ENCODE results near the gene PRR5. TPM values are rescaled to one million over a fixed set of nuclear protein-coding genes. Genes with fewer than 3 reads are reported as not detected.
A peak's percentile ranks its signal among the peaks of the same experiment; 100 is the strongest.

The PRR5 gene
- total and polyA plus RNA-seq, 2 donors (not counting 1 experiment from before 2014, with no cell fraction given), result 2.4 to 8.6 TPM

DNA sequence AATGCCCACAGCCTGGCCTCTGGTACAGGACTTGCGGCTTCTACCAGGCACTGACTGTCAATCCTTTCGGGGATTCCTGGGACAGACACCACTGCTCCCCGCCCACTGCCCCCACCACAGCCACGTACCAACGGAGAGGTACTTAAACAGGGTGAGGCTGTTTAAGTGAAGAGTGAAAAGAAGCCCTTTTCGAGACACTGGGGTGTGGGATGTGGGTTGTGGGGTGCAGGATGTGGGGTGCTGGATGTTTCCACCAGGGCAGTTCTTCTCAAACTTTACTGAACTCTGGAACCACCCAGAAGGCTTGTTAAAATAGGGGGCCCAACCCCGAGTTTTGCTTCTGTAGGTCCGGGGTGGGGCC lies 34.2 kb upstream of the PRR5 start:
- peaks cover 18% of the 10 kb centered on the region for H3K27me3 ChIP-seq (ENCODE audit: control insufficient read depth, insufficient read depth, low read length)
- TF ChIP-seq, protein P1, sequence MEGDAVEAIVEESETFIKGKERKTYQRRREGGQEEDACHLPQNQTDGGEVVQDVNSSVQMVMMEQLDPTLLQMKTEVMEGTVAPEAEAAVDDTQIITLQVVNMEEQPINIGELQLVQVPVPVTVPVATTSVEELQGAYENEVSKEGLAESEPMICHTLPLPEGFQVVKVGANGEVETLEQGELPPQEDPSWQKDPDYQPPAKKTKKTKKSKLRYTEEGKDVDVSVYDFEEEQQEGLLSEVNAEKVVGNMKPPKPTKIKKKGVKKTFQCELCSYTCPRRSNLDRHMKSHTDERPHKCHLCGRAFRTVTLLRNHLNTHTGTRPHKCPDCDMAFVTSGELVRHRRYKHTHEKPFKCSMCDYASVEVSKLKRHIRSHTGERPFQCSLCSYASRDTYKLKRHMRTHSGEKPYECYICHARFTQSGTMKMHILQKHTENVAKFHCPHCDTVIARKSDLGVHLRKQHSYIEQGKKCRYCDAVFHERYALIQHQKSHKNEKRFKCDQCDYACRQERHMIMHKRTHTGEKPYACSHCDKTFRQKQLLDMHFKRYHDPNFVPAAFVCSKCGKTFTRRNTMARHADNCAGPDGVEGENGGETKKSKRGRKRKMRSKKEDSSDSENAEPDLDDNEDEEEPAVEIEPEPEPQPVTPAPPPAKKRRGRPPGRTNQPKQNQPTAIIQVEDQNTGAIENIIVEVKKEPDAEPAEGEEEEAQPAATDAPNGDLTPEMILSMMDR (conservative IDR thresholded peaks at IDR 0.05 in 1 of 2, IDR thresholded peaks at IDR 0.05 in 1 of 2; ENCODE audit: low read depth in 1 of 2, low read length in 2 of 2), result no peak
- TF ChIP-seq EZH2 (IDR thresholded peaks at IDR 0.05; ENCODE audit: low read length, missing control alignments), result peak; percentile 84
- no peaks in the 10 kb centered on the region for H3K9me3 ChIP-seq (ENCODE audit: control insufficient read depth, insufficient read depth, low read depth, low read length)
- no peak overlapping the region for H3K27ac ChIP-seq (ENCODE audit: insufficient read depth, low read length)
- H4K20me1 ChIP-seq (ENCODE audit: control insufficient read depth, extremely low read depth, insufficient read depth, low read length), result no peaks in the 10 kb centered on the region
- H3K4me1 ChIP-seq (ENCODE audit: control insufficient read depth, extremely low read depth, insufficient read depth, low read length), result peaks cover 3% of the 10 kb centered on the region
- H3K9ac ChIP-seq (ENCODE audit: insufficient read depth, low read length), result no peak overlapping the region
- no peak overlapping the region for H2AFZ ChIP-seq (ENCODE audit: low read length)
- peak overlapping the region in 1 of 4 experiments; percentile 56 for H3K4me3 ChIP-seq (replicated peaks in 1 of 4; ENCODE audit: control extremely low read depth in 1 of 4, insufficient read depth in 1 of 4, low read depth in 3 of 4, low read length in 4 of 4)
- no peak overlapping the region for H3K4me2 ChIP-seq (ENCODE audit: extremely low read depth, insufficient read depth, low read length)
- no peaks in the 10 kb centered on the region for H3K79me2 ChIP-seq (ENCODE audit: control insufficient read depth, insufficient read depth, low read length)
- H3K36me3 ChIP-seq (ENCODE audit: control insufficient read depth, insufficient read depth, low read length), result no peaks in the 10 kb centered on the region
- no peak for DNase-seq (ENCODE audit: low read depth in 2 of 2)

DNA sequence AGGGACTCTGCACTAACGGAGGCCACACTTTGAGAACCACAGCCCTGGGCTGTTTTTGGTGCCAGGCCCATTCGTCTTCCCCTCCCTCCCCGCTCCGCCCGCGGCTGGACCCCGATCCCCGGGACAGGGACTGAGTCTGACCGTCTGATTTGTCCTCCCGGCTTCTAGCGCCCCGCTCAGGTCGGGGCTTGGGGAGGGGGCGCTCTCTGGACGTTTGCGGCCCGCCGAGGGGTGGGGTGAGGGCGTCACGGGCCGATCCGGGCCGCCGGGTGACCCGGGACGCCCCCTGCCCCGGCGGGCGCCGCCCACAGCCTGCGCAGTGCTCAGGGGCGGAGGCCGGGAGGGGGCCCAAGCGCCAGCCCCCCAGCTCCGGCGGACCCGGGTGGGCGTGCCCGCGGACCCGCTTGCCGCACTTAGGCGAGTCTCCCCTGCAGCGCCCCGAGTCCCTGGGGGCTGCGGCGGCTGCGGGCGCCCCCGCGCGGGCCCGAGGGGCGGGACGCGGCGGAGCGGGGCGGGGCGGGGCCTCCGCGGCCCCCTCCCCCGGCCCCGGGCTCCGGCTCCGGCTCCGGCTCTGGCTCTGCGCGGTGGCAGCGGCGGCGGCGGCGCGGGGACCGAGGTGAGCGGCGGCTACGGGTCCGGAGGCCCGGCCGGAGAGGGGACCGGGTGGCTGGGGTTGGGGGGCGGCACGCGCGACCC lies 33.7 kb upstream of the PRR5 start:
- Histone ChIP-seq H3K4me2 (ENCODE audit: extremely low read depth, insufficient read depth, low read length) (no peak overlapping the region), H3K27me3 (ENCODE audit: control insufficient read depth, insufficient read depth, low read length) (peaks cover 18% of the 10 kb centered on the region), H3K4me1 (ENCODE audit: control insufficient read depth, extremely low read depth, insufficient read depth, low read length) (peaks cover 3% of the 10 kb centered on the region), H3K4me3 (replicated peaks in 1 of 4; ENCODE audit: control extremely low read depth in 1 of 4, insufficient read depth in 1 of 4, low read depth in 3 of 4, low read length in 4 of 4) (peak overlapping the region in 1 of 4 experiments; percentile 58), H3K27ac (ENCODE audit: insufficient read depth, low read length) (no peak overlapping the region), H3K9me3 (ENCODE audit: control insufficient read depth, insufficient read depth, low read depth, low read length) (no peaks in the 10 kb centered on the region), H3K36me3 (ENCODE audit: control insufficient read depth, insufficient read depth, low read length) (no peaks in the 10 kb centered on the region), H2AFZ (ENCODE audit: low read length) (no peak overlapping the region), H4K20me1 (ENCODE audit: control insufficient read depth, extremely low read depth, insufficient read depth, low read length) (no peaks in the 10 kb centered on the region), H3K79me2 (ENCODE audit: control insufficient read depth, insufficient read depth, low read length) (no peaks in the 10 kb centered on the region), H3K9ac (ENCODE audit: insufficient read depth, low read length) (no peak overlapping the region)
- DNase-seq (ENCODE audit: low read depth in 2 of 2), result no peak
- TF ChIP-seq EZH2 (IDR thresholded peaks at IDR 0.05; ENCODE audit: low read length, missing control alignments), result peak; percentile 42
- TF ChIP-seq, protein P1 (conservative IDR thresholded peaks at IDR 0.05 in 1 of 2, IDR thresholded peaks at IDR 0.05 in 1 of 2; ENCODE audit: low read depth in 1 of 2, low read length in 2 of 2), result no peak

DNA sequence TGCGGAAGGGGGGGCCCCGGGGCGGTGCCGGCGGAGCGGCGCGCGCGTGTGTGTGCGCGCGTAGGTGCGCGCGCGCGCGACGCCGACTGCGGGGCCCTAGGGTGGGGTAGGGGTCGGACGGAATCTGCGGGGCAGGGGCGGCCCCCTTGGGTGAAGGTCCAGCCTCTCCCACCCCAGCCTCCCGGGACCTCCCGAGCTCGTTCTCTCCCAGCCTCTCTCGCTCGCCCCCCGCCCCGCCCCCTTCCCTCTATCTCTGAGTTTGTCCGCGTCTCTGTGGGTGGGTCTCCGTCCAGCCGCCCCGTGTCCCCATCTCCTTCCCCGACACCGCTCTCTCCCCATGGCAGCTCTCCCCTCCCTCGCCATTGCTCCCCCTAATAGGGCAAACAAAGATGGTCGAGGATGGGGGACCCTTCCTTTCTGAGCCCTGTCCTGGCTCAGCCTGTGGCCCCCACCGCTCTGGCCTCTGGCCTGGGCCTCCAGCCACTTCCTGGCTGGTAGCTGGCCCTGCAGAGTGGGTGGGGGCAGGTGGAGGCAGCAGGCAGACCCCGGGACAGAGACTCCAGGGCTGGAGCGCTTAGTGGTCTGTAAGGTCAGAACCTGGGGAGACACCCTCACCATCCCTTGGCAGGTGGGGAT lies 33.0 kb upstream of the PRR5 start:
- Histone ChIP-seq H3K36me3 (ENCODE audit: control insufficient read depth, insufficient read depth, low read length) (no peaks in the 10 kb centered on the region), H3K27me3 (ENCODE audit: control insufficient read depth, insufficient read depth, low read length) (peaks cover 18% of the 10 kb centered on the region), H3K79me2 (ENCODE audit: control insufficient read depth, insufficient read depth, low read length) (no peaks in the 10 kb centered on the region), H3K27ac (ENCODE audit: insufficient read depth, low read length) (no peak overlapping the region), H3K4me1 (ENCODE audit: control insufficient read depth, extremely low read depth, insufficient read depth, low read length) (peaks cover 3% of the 10 kb centered on the region), H3K9me3 (ENCODE audit: control insufficient read depth, insufficient read depth, low read depth, low read length) (no peaks in the 10 kb centered on the region), H3K4me2 (ENCODE audit: extremely low read depth, insufficient read depth, low read length) (peak overlapping the region; percentile 35), H3K9ac (ENCODE audit: insufficient read depth, low read length) (peak overlapping the region; percentile 2), H2AFZ (ENCODE audit: low read length) (no peak overlapping the region), H4K20me1 (ENCODE audit: control insufficient read depth, extremely low read depth, insufficient read depth, low read length) (no peaks in the 10 kb centered on the region), H3K4me3 (replicated peaks in 1 of 4; ENCODE audit: control extremely low read depth in 1 of 4, insufficient read depth in 1 of 4, low read depth in 3 of 4, low read length in 4 of 4) (peak overlapping the region in 1 of 4 experiments; percentile 58)
- no peak for DNase-seq (ENCODE audit: low read depth in 2 of 2)
- TF ChIP-seq EZH2 (IDR thresholded peaks at IDR 0.05; ENCODE audit: low read length, missing control alignments), result peak; percentile 58
- TF ChIP-seq, protein P1 (conservative IDR thresholded peaks at IDR 0.05 in 1 of 2, IDR thresholded peaks at IDR 0.05 in 1 of 2; ENCODE audit: low read depth in 1 of 2, low read length in 2 of 2), result no peak
